Mesenchymal stem cell (in vitro differentiated cells and primary cell): ENCODE data around the gene DGCR2.
A peak's percentile ranks its signal among the peaks of the same experiment; 100 is the strongest.

Source experiments
- DNase-seq: peaks from one replicate; pipeline ENCODE4 v3.0.0-alpha.2; 2013
- H2AFZ ChIP-seq: one replicate; pipeline ENCODE4 v1.6.1; 2013; ENCODE audit warnings: low read depth, mild to moderate bottlenecking, control low read depth, inconsistent platforms, low read length, moderate library complexity
- H2AK5ac ChIP-seq: 2 replicates; pipeline ENCODE4 v1.6.1; 2013; ENCODE audit warnings: low read length, moderate library complexity, mild to moderate bottlenecking, inconsistent platforms; ENCODE audit not compliant: severe bottlenecking
- H2BK120ac ChIP-seq: one replicate; pipeline ENCODE4 v1.6.1; 2013; ENCODE audit warnings: low read depth, mild to moderate bottlenecking, inconsistent platforms, low read length, moderate library complexity
- H2BK12ac ChIP-seq, 2 experiments: one replicate each; pipeline ENCODE4 v1.6.1; 2013; ENCODE audit warnings: inconsistent platforms in 2 of 2, low read length in 2 of 2, mild to moderate bottlenecking in 2 of 2, moderate library complexity in 2 of 2, control low read depth in 1 of 2
- H2BK15ac ChIP-seq: one replicate; pipeline ENCODE4 v1.6.1; 2013; ENCODE audit warnings: mild to moderate bottlenecking, low read depth, inconsistent platforms; ENCODE audit not compliant: poor library complexity, severe bottlenecking
- H2BK5ac ChIP-seq: 2 replicates; pipeline ENCODE4 v1.6.1; 2013; ENCODE audit warnings: low read depth, mild to moderate bottlenecking, low read length, control low read depth, inconsistent platforms; ENCODE audit not compliant: poor library complexity, severe bottlenecking
- H3K14ac ChIP-seq, 2 experiments: one replicate each; pipeline ENCODE4 v1.6.1; 2013; ENCODE audit warnings: inconsistent platforms in 2 of 2, low read length in 2 of 2, control low read depth in 1 of 2, mild to moderate bottlenecking in 1 of 2, moderate library complexity in 1 of 2
- H3K18ac ChIP-seq, 2 experiments: one replicate each; pipeline ENCODE4 v1.6.1; 2013; ENCODE audit warnings: inconsistent platforms in 2 of 2, low read length in 2 of 2, control low read depth in 1 of 2, low read depth in 1 of 2, mild to moderate bottlenecking in 1 of 2
- H3K23ac ChIP-seq, 2 experiments: one replicate each; pipeline ENCODE4 v1.6.1; 2013; ENCODE audit warnings: inconsistent platforms in 2 of 2, low read length in 2 of 2, mild to moderate bottlenecking in 2 of 2, moderate library complexity in 2 of 2, control low read depth in 1 of 2
- H3K27ac ChIP-seq: 2 replicates; pipeline ENCODE4 v1.5.1; 2013; ENCODE audit warnings: mild to moderate bottlenecking, moderate library complexity, low read length, control low read depth, inconsistent platforms; ENCODE audit not compliant: poor library complexity, severe bottlenecking
- H3K27me3 ChIP-seq, 2 experiments: 2 replicates each; pipeline versions ENCODE4 v1.6.1 to v1.7.0; 2013; ENCODE audit warnings: low read length in 2 of 2, mild to moderate bottlenecking in 2 of 2, moderate library complexity in 2 of 2, control low read depth in 1 of 2, inconsistent platforms in 1 of 2; ENCODE audit not compliant: control insufficient read depth in 1 of 2, insufficient read depth in 1 of 2
- H3K36me3 ChIP-seq, 2 experiments: 2 replicates each; pipeline versions ENCODE4 v1.6.1 to v1.7.0; 2013; ENCODE audit warnings: low read length in 2 of 2, control low read depth in 1 of 2, inconsistent platforms in 1 of 2, low read depth in 1 of 2, mild to moderate bottlenecking in 1 of 2; ENCODE audit not compliant: insufficient read depth in 2 of 2, control insufficient read depth in 1 of 2
- H3K4ac ChIP-seq, 2 experiments: one replicate each; pipeline ENCODE4 v1.6.1; 2013; ENCODE audit warnings: inconsistent platforms in 2 of 2, low read length in 2 of 2, mild to moderate bottlenecking in 2 of 2, moderate library complexity in 2 of 2, control low read depth in 1 of 2, low read depth in 1 of 2
- H3K4me1 ChIP-seq: 2 replicates; pipeline ENCODE4 v1.6.1; 2013; ENCODE audit warnings: low read depth, low read length, control low read depth; ENCODE audit not compliant: control insufficient read depth, insufficient read depth
- H3K4me2 ChIP-seq: 2 replicates; pipeline ENCODE4 v1.6.1; 2013; ENCODE audit warnings: low read length, mild to moderate bottlenecking, inconsistent platforms; ENCODE audit not compliant: poor library complexity, severe bottlenecking
- H3K4me3 ChIP-seq, 2 experiments: 2 replicates each; pipeline versions ENCODE4 v1.5.1 to v1.7.0; 2013; ENCODE audit warnings: low read length in 2 of 2, mild to moderate bottlenecking in 2 of 2, control low read depth in 1 of 2, low read depth in 1 of 2; ENCODE audit not compliant: insufficient read depth in 1 of 2
- H3K79me1 ChIP-seq: replicated peaks from 2 replicates; pipeline ENCODE4 v1.6.1; 2013; ENCODE audit warnings: mild to moderate bottlenecking, control low read depth, low read length, inconsistent platforms; ENCODE audit not compliant: poor library complexity, severe bottlenecking
- H3K9ac ChIP-seq: 2 replicates; pipeline ENCODE4 v1.7.0; 2013; ENCODE audit warnings: mild to moderate bottlenecking, low read length, moderate library complexity
- H3K9me3 ChIP-seq: 2 replicates; pipeline ENCODE4 v1.7.0; 2013; ENCODE audit warnings: mild to moderate bottlenecking, low read length; ENCODE audit not compliant: control insufficient read depth
- H4K8ac ChIP-seq: one replicate; pipeline ENCODE4 v1.6.1; 2013; ENCODE audit warnings: inconsistent platforms, mild to moderate bottlenecking, low read length, moderate library complexity
- H4K91ac ChIP-seq: one replicate; pipeline ENCODE4 v1.6.1; 2013; ENCODE audit warnings: mild to moderate bottlenecking, low read length, inconsistent platforms
- WGBS: methylation state at CpG from one replicate; pipeline ENCODE4 v1.1.7; 2013; ENCODE audit warnings: mixed read lengths; 5-methylcytosine and 5-hydroxymethylcytosine counted together

The DGCR2 gene

DNA sequence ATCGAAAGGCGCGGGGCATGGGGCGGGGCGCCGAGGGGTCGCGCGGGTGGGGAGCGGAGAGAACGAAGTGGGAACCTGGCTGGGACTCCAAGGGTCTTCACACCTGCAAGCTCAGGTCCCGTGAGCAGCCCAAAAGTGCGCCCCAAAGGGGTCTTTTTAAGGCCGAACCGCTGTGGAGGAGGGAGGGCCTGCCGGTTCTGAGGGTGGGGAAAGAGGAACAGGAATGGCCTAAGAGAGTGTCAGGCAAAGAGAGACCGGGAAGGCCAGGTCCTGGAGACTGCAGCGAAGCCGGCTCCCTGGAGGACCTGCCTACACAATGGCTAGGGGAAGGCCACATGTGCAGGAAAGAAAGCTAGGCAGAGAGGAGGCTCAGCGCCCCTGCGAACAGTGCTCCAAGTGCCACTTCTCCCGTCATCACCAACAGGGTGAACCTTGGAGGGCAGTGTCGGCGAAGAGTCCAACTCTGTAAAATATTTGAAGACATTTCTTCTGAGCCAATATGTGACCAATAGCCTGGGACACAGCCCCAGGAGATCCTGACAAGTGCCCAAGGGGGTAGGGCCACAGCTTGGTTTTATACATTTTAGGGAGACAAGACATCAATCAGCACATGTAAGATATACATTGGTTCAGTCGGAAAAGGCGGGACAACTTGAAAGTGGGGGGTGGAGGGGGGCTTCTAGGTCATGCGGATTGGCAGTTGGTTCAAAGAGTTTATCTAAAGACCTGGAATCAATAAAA is 710 bp upstream of the DGCR2 start:
- H3K27ac ChIP-seq = no peak overlapping the region
- peaks cover 11% of the 10 kb centered on the region for H3K79me1 ChIP-seq
- H2AK5ac ChIP-seq = no peak overlapping the region
- peaks cover 22% of the 10 kb centered on the region for H3K4me1 ChIP-seq
- peak overlapping the region; percentile 73 for H3K9ac ChIP-seq
- no peak overlapping the region for H2BK15ac ChIP-seq
- no peak overlapping the region for H4K91ac ChIP-seq
- peak overlapping the region in 1 of 2 experiments; percentile 39 for H2BK12ac ChIP-seq
- peaks cover 3 to 11% of the 10 kb centered on the region in 2 experiments for H3K36me3 ChIP-seq
- H3K4me2 ChIP-seq = peak overlapping the region; percentile 96
- H3K4me3 ChIP-seq = peak overlapping the region; percentile 61 to 73
- peak overlapping the region in 1 of 2 experiments; percentile 44 for H3K14ac ChIP-seq
- H2BK5ac ChIP-seq = no peak overlapping the region
- WGBS = 20% methylated on average over 27 of the region's 27 CpGs
- H3K23ac ChIP-seq = peak overlapping the region in 1 of 2 experiments; percentile 28
- H3K27me3 ChIP-seq = peaks cover 0 to 4% of the 10 kb centered on the region in 2 experiments
- H2BK120ac ChIP-seq = no peak overlapping the region
- peak overlapping the region in 1 of 2 experiments; percentile 49 for H3K18ac ChIP-seq
- no peak for DNase-seq
- no peaks in the 10 kb centered on the region for H3K9me3 ChIP-seq
- peak overlapping the region; percentile 36 for H2AFZ ChIP-seq
- peak overlapping the region; percentile 46 for H4K8ac ChIP-seq
- no peak overlapping the region for H3K4ac ChIP-seq

GRCh38 chr22:19121631-19122142 is 525 bp downstream of the DGCR2 start:
- peak overlapping the region; percentile 96 to 97 for H3K4me3 ChIP-seq
- H2BK120ac ChIP-seq = no peak overlapping the region
- DNase-seq = no peak
- peak overlapping the region; percentile 100 for H2AFZ ChIP-seq
- under 1% methylated on average over 38 of the region's 47 CpGs for WGBS
- peak overlapping the region; percentile 60 for H3K27ac ChIP-seq
- H3K4me2 ChIP-seq = peak overlapping the region; percentile 91
- H3K27me3 ChIP-seq = peaks cover 0 to 4% of the 10 kb centered on the region in 2 experiments
- H2BK12ac ChIP-seq = peak overlapping the region in 1 of 2 experiments; percentile 19
- peak overlapping the region in 1 of 2 experiments; percentile 99 for H3K23ac ChIP-seq
- peak overlapping the region; percentile 48 for H2BK5ac ChIP-seq
- peaks cover 14% of the 10 kb centered on the region for H3K79me1 ChIP-seq
- no peak overlapping the region for H2AK5ac ChIP-seq
- H3K9me3 ChIP-seq = no peaks in the 10 kb centered on the region
- H3K4ac ChIP-seq = peak overlapping the region in 1 of 2 experiments; percentile 90
- H3K18ac ChIP-seq = peak overlapping the region; percentile 93 to 98
- H3K9ac ChIP-seq = peak overlapping the region; percentile 93
- peak overlapping the region; percentile 78 for H4K91ac ChIP-seq
- peak overlapping the region; percentile 95 for H4K8ac ChIP-seq
- peaks cover 25% of the 10 kb centered on the region for H3K4me1 ChIP-seq
- H2BK15ac ChIP-seq = no peak overlapping the region
- H3K14ac ChIP-seq = peak overlapping the region in 1 of 2 experiments; percentile 99
- peaks cover 3 to 17% of the 10 kb centered on the region in 2 experiments for H3K36me3 ChIP-seq

DNA sequence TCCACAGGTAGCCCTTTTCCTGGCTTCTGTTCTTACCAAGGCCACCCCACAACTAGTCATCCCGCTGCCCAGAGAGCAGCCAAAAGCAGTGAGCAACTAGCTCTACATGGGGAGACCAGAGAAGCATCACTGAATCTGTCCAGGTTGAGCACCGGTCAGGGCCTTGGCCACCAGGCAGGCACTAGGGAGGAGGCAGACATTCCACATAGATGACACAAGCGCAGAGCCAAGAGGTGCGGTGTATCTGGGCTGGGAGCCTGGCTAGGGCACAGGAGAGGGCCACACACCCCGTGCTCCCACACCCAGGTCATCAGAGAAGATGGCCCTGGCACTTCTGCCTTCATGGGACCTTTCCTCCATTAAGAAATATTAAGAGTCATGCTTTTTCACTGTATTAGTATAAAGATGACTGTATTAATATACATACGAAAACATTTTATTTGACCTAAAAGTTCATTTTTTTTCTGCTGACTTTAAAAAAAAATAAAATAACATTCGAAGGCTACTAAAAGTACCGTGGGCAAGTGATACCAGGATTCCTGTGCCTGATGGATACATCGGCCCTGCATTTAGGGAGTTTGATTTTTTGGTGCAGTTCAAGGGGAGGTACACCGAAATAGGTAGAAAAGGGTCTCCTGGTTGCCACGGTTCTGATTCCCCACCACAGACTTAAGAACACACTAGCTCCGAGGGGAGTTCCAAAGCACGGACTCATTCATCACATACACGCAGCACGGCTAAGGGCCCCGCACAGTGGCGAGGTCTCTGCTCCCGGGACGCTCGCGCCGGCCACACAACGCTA is 1.2 kb downstream of the DGCR2 start:
- peak overlapping the region; percentile 91 for H3K4me2 ChIP-seq
- H2BK15ac ChIP-seq = no peak overlapping the region
- H3K14ac ChIP-seq = peak overlapping the region in 1 of 2 experiments; percentile 73
- peak overlapping the region in 1 of 2 experiments; percentile 47 for H3K4ac ChIP-seq
- no peaks in the 10 kb centered on the region for H3K9me3 ChIP-seq
- peaks cover 18% of the 10 kb centered on the region for H3K79me1 ChIP-seq
- DNase-seq = peak; percentile 69
- peaks cover 0 to 4% of the 10 kb centered on the region in 2 experiments for H3K27me3 ChIP-seq
- H4K91ac ChIP-seq = no peak overlapping the region
- H4K8ac ChIP-seq = no peak overlapping the region
- H2BK120ac ChIP-seq = no peak overlapping the region
- H2BK5ac ChIP-seq = no peak overlapping the region
- H2BK12ac ChIP-seq = peak overlapping the region in 1 of 2 experiments; percentile 76
- peak overlapping the region in 1 of 2 experiments; percentile 98 for H3K18ac ChIP-seq
- H3K27ac ChIP-seq = peak overlapping the region; percentile 50
- peak overlapping the region; percentile 93 for H3K9ac ChIP-seq
- H3K36me3 ChIP-seq = peaks cover 3 to 18% of the 10 kb centered on the region in 2 experiments
- peaks cover 25% of the 10 kb centered on the region for H3K4me1 ChIP-seq
- 21% methylated on average over 22 of the region's 23 CpGs for WGBS
- no peak overlapping the region for H2AFZ ChIP-seq
- peak overlapping the region; percentile 96 to 97 for H3K4me3 ChIP-seq
- no peak overlapping the region for H2AK5ac ChIP-seq
- peak overlapping the region in 1 of 2 experiments; percentile 34 for H3K23ac ChIP-seq
